Measurements from ENCODE around the gene MAGEC1. TPM values are rescaled to one million over a fixed set of nuclear protein-coding genes. Genes with fewer than 3 reads are reported as not detected.

Gene MAGEC1
- total and polyA plus RNA-seq, 7 donors: not detected

DNA sequence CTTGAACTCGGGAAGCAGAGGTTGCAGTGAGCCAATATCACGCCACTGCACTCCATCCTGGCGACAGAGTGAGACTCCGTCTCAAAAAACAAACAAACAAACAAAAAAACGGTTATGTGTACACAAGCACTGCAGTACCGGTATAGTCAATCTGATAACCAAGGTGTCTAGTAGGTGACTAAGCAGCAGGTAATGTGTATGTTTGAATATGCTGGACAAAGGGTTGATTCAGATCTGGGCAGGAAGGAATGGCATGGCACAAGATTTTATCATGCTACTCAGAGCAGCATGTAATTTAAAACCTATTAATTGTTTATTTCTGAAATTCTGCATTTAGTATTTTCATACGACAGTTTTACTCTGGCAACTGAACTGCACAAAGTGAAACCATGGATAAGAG, 41.7 kb downstream of the MAGEC1 start:
- H3K9me3 ChIP-seq: no peaks in the 10 kb centered on the region
- intact Hi-C loops (cut with DNase I): no loop called here
- DNase-seq: no peak
- no peak overlapping the region for H3K4me3 ChIP-seq
- H3K27ac ChIP-seq: no peak overlapping the region
- TF ChIP-seq, protein P1, sequence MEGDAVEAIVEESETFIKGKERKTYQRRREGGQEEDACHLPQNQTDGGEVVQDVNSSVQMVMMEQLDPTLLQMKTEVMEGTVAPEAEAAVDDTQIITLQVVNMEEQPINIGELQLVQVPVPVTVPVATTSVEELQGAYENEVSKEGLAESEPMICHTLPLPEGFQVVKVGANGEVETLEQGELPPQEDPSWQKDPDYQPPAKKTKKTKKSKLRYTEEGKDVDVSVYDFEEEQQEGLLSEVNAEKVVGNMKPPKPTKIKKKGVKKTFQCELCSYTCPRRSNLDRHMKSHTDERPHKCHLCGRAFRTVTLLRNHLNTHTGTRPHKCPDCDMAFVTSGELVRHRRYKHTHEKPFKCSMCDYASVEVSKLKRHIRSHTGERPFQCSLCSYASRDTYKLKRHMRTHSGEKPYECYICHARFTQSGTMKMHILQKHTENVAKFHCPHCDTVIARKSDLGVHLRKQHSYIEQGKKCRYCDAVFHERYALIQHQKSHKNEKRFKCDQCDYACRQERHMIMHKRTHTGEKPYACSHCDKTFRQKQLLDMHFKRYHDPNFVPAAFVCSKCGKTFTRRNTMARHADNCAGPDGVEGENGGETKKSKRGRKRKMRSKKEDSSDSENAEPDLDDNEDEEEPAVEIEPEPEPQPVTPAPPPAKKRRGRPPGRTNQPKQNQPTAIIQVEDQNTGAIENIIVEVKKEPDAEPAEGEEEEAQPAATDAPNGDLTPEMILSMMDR (IDR thresholded peaks at IDR 0.05): no peak
- TF ChIP-seq EP300 (IDR thresholded peaks at IDR 0.05): no peak
- no peak for TF ChIP-seq POLR2AphosphoS5 (IDR thresholded peaks at IDR 0.05)
- no peak for TF ChIP-seq POLR2A (IDR thresholded peaks at IDR 0.05)
- H3K36me3 ChIP-seq: no peaks in the 10 kb centered on the region
- 73 to 80% methylated on average over 7 of the region's 7 CpGs for WGBS, 2 donors
- H3K4me1 ChIP-seq: no peaks in the 10 kb centered on the region
- no peaks in the 10 kb centered on the region for H3K27me3 ChIP-seq

DNA sequence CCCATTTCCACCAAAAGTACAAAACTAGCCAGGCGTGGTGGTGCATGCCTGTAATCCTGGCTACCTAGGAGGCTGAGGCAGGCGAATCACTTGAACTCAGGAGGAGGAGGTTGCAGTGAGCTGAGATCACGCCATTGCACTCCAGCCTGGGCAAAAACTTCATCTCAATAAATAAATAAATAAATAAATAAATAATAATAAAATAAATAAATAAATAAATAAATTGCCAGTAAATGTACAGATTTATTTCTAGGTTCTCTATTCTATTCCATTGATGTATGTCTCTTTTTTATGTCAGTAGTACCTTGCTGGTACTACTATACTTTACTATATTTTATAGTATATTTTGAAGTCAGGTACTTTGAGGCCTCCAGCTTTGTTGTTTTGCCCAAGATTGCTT, 43.7 kb downstream of the MAGEC1 start:
- 86 to 90% methylated on average over 3 of the region's 3 CpGs for WGBS, 2 donors
- Histone ChIP-seq H3K4me1 (no peaks in the 10 kb centered on the region), H3K27ac (no peak overlapping the region), H3K4me3 (no peak overlapping the region), H3K27me3 (no peaks in the 10 kb centered on the region), H3K9me3 (no peaks in the 10 kb centered on the region), H3K36me3 (no peaks in the 10 kb centered on the region)
- DNase-seq: no peak
- TF ChIP-seq POLR2AphosphoS5 (IDR thresholded peaks at IDR 0.05) (no peak), POLR2A (IDR thresholded peaks at IDR 0.05) (no peak), EP300 (IDR thresholded peaks at IDR 0.05) (no peak)
- TF ChIP-seq, protein P1 (IDR thresholded peaks at IDR 0.05): no peak
- intact Hi-C loops (cut with DNase I): no loop called here

GRCh38 chrX:141952603-141953002, 48.9 kb downstream of the MAGEC1 start:
- TF ChIP-seq POLR2AphosphoS5 (IDR thresholded peaks at IDR 0.05): no peak
- TF ChIP-seq, protein P1 (IDR thresholded peaks at IDR 0.05): no peak
- no peak for TF ChIP-seq POLR2A (IDR thresholded peaks at IDR 0.05)
- TF ChIP-seq EP300 (IDR thresholded peaks at IDR 0.05): no peak
- WGBS, 2 donors: 77 to 81% methylated on average over 5 of the region's 5 CpGs
- Histone ChIP-seq H3K9me3 (no peaks in the 10 kb centered on the region), H3K4me1 (no peaks in the 10 kb centered on the region), H3K27ac (no peak overlapping the region), H3K36me3 (no peaks in the 10 kb centered on the region), H3K27me3 (no peaks in the 10 kb centered on the region), H3K4me3 (no peak overlapping the region)
- intact Hi-C loops (cut with DNase I): no loop called here
- DNase-seq: no peak

GRCh38 chrX:141958675-141959074, 55.0 kb downstream of the MAGEC1 start:
- Histone ChIP-seq H3K9me3 (no peaks in the 10 kb centered on the region), H3K4me1 (no peaks in the 10 kb centered on the region), H3K4me3 (no peak overlapping the region), H3K27me3 (no peaks in the 10 kb centered on the region), H3K27ac (no peak overlapping the region), H3K36me3 (no peaks in the 10 kb centered on the region)
- DNase-seq: no peak
- TF ChIP-seq EP300 (IDR thresholded peaks at IDR 0.05) (no peak), POLR2AphosphoS5 (IDR thresholded peaks at IDR 0.05) (no peak), POLR2A (IDR thresholded peaks at IDR 0.05) (no peak)
- TF ChIP-seq, protein P1 (IDR thresholded peaks at IDR 0.05): no peak
- intact Hi-C loops (cut with DNase I): no loop called here
- WGBS, 2 donors: 19 to 52% methylated on average over 2 of the region's 2 CpGs

Other genes with a start within 250 kb of the MAGEC1 start
- not detected for gene SPANXD, start 205.2 kb upstream of the MAGEC1 start, total RNA-seq
- not detected for gene SPANXD, start 205.2 kb upstream of the MAGEC1 start, polyA plus RNA-seq
- not detected for gene MAGEC3, start 65.6 kb upstream of the MAGEC1 start, total RNA-seq
- not detected for gene MAGEC3, start 65.6 kb upstream of the MAGEC1 start, polyA plus RNA-seq

All from sigmoid colon (tissue), 7 donors.